Fibroblast of skin of right biceps (primary cell): ENCODE data around the gene COL18A1.
"Not testable (repeated sequence)": the region's sequence is repeated elsewhere in the genome, so short reads cannot be mapped to it uniquely, and the experiment has no call there.

Experiments
- DNase-seq: peaks from one replicate; pipeline ENCODE4 v3.0.0-alpha.2; 2013

The COL18A1 gene

DNA sequence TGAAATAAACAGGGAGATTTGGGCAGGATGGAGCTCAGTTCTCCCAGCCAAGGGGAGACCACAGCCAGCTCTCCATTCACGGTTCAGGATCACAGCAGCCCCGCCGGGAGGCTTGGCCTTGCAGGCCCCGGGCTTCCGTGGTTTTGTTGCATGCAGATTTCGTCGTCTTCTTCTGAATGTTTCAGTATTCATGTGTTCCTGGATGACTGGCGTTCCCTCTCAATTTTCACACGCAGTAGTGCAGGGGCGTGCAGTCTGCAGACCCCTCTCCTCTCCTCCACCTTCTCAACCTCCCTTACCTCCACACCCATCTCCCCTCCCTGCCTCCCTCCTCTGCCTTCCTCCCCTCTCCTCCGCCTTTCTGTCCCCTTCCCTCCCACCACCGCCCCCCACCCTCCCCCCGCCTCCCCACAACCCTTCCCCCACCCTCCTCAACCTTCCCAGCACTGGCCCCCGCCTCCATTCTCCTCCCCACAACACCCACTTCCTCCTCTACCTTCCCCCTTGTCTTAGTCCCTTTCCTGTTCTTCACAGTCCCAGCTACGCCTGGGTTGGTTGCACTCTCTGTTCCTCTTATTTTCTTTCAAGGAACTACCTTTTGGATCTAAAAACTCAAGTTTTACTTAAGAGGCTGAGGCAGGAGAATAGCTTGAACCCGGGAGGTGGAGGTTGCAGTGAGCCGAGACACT, 145.7 kb downstream of the COL18A1 start:
- DNase-seq = no peak

DNA sequence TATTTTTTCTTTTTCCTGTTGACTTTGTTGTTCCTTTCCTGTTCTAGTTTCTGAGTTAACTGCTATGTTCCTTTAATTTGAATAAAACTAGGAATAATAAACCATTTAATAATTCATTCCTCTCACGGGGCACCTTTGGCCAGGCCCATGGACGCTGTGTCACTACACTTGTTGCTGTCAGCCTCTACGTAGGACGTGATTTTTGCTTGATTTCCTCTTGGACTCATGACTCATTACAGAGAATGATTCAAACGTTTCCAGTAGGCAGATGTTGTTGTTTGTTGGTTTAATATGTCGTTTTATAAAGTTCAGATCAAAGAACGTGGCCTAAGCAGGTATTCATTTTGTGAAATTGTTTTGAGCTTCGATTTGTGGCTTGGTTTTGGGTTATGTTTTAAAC, 146.4 kb downstream of the COL18A1 start:
- peak; percentile 59 for DNase-seq

DNA sequence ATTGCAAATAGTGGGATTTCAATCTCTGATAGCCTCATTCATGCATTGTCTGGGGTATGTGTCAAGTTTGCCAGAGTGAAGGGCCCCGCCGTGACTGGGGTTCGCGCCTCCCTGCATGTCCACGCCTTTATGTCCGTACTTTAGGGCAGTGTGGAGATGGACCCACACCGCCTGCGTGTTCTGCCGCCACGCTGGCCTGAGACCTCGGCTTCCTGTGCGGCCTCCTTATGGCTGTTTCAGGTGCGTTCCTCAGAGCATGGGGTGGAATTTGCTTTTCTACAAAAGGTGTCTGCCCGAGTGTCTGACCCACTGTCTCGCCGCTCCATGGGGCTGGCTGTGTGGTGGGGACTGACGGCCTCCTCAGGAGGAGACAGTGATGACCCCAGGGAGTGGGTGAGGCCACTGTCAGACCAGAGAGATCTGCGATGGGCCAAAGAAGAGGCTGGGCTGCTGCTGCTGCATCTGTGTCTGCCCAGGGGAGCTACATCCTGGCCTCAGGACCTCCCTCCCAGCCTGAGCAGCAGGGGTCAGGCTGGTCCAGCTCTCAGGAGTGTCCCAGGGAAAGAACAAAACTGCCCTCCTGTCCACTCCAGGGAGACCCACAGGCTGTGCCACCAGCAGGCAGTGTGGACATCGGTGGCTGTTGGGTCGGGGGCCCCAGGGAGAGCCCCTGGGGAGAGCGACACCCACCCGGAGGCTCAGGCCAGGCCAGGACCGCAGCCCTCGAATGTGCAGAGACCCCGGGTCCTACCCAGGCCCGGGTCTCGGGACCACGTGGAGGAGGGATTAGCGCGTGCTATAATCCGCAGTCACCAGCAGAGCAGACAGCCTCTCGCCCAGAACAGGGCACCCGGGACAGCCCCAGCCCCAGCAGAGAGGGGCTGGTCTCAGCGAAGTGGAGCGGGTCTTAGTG, 147.1 kb downstream of the COL18A1 start:
- DNase-seq = no peak

DNA sequence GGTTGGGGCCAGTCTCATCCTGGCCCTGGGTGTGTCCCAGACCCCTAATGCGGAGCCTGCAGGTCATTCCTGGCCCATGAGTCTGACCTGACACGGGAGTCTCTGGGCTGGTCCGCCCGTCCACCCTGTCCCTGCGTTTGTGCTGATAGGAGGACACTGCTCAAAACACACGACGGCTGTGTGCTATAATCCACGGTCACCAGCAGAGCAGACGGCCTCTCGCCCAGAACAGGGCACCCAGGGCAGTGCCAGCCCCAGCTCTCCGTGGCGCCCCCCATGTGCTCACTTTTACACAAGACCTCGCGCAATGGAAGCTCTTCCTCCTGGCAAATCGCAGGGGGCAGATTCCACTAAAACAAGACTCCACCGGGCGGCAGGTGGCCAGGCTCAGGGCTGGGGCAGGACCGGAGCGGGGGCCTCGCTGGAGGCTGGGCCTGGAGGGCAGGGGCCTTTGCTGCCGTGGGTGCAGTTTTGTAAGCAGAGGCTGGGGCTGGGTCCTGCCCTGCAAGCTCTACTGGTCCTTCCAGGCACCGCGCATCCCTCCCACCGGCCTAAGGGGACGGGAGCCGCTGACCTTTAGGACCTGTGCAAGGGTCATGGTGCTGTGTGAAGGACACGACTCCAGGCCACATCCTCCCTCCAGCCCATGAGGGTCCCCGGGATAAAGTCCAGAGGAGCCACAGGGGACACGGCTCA, 147.9 kb downstream of the COL18A1 start:
- no peak for DNase-seq

DNA sequence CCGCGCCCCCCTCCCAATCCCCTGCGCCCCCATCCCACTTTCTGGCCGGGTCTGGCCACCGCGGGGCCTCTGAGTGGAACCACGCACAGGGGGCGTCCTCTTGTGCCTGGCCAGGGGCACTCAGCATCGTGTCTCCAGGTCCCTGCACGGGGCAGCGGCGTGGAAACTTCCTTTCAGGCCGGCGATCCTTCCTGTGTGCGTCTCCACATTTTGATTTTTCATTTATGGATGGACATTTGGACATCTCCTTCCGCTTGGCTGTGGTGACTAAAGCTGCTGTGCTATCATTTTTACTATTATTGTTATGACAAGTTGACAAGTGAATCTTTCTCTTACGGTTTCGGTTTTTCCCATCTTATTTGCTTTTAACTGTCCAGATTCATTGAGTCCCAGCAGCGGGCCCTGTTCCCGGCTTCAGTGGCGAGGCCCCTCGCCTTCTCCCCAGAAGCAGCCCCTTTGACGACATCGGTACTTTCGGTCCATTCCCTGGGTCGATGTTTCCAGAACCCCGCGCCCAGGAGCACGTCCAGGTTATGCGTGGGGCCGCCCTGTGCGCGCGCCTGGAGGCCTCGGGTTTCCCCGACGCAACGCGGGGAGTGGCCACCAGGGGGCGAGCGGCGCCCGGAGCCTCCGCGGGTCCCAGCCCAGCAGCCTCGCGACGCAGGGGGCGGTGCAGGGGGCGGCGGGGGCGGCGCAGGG, 149.7 kb downstream of the COL18A1 start:
- peak; percentile 77 for DNase-seq

DNA sequence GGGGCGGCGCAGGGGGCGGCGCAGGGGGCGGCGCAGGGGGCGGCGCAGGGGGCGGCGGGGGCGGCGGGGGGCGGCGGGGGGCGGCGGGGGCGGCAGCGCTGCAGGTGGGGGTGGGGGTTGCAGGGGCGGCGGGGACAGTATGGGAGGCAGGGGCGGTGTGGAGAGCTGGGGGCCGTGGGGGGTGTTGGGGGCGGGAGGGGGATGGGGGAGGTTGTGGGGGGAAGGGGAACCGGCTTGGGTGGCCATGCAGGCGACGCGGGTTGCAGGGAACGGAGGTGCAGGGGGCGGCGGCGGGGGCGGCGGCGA, 150.2 kb downstream of the COL18A1 start:
- no peak for DNase-seq

DNA sequence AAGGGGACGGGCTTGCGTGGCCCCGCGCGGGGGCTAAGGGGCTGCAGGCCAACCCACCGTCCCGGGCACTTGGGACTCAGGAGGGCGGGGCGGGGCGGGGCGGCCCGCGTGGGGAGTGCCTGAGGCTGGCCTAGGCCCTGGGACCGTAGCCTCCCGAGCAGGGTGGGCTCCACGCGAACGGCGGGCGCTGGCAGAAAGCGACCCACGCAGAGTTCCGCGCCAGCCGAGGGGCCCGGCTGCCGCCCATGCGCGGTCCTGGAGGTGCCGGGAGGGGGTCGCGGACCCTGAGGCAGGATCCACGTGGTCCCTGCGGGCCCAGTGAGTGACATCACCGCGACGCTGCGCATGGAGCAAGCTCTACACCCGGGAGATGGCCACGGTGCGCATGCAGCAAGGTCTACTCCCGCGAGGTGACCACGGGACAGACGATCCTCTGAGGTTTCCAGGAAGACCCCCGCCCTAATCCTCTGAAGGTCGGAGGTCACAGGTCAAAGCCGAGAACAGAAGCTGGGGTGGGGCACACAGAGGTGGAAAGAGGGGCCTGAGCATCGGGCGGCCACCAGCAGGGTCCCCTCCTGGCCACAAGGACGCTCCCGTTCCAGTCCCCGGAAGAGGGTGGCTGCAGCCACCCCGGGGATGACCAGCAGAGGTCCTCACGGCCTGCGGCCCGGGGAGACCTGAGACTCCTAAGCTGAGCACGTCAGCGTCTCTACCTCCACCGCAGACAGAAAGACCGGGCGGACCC, 150.8 kb downstream of the COL18A1 start:
- peak; percentile 84 for DNase-seq

DNA sequence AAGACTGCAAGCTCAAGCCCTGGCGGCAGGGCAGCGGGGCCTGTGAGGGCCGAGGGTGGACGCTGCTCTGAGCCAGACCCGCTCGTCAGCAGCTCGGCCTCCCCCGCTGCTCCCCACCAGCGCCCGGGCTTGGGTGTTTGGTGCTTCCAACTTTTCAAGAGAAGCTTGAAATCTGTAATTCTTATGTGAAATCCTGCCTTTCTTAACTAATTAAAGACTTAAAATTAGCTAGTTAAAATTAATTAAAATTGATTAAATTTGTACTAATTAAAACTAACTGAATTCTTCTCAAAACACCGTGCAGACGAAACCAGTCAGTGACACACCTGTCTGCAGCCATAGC, 151.3 kb downstream of the COL18A1 start:
- DNase-seq = no peak

DNA sequence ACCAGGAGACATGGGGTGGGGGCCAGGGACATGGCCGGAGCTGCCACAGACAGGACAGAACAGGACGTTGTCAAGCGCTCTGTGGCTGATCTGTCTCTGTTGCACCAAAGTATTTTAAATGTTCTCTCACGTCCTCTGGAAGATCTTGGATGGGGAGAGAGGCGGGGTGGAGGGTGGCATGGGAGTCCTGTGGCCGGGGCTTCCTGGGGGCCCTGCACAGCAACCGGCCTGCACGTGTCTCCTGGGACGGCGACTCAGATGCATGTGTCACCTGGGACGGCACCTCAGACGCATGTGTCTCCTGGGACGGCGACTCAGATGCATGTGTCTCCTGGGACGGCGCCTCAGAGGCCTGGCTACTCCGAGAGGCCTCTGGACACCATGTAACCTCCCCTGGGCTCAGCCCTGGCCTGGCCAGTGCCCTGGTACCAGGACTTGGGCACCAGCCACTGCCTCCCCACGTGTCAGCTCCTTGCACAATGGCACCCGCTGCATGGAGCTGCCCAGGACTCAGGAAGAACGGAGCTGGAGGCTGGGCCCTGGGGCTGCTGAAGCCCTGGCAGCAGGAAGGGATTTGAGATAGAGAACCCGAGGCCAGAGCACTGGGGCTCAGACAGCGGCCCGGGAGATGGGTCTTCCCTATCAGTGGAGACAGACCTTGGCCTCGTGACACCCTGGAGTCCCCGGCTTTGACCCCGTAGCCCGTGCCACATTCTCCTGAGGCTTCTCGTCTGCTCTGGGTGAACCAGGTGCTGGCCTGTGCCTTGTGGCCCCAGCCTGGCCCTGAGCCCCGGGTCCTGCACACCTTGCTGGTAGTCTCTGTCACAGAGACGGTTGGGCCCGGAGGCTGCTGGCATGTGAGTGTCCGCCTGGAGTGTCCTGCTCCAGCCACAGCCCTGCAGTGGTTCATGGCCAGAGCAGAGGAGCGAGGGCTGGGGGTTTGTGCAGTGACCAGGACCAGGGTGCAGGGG, 152.0 kb downstream of the COL18A1 start:
- DNase-seq = peak; percentile 16

DNA sequence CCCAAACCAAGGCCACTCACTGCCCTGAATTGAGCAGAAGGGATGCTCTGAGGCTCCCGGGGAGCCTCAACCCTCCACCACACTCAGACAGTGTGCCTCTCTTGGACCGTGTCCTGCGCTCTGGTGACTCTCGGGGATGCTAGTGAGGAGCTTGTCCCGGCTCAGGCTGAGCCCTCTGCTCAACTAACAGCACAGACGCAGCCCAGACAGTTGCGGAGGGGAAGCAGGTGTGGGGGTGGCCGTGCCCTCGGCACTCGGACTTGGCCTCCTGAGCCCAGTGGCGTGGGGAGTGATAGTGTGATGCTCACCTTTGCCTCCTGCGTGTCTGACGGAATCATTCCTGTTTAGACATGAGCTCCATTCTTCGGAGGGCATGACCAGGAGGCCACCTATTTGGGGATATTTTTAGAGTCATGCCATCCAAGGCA, 152.7 kb downstream of the COL18A1 start:
- no peak for DNase-seq

DNA sequence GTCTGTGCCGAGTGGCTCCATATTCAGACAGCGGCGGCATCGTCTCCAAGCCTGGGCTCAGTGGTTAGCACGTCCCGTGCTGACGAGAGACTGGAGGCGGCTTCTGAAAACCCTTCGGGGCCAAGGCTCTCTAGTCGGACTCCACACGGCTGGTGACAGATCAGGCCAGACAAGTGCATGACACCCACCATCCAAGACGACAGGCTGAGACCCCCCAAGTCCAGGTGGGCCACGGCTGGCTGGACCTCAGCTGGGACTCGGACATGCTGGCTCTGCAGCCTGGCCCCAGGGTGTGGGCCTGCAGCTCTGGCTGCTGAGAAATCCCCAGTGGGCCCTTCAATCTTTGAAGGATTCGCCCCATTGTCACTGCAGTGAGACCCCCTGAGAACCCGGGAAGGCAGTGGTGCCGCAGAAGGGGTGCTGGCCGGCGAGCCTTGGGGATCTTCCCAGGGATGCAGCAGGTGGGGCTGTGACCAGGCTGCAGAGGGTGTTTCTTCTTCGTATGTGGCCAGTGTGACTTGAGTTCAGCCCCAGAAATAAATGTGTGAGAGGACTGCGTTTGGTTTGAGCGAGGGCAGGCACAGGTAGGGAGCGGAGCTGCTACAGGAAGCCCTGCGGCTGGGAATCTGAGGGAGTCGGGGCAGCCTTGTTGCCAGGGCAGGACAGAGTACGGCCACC, 153.2 kb downstream of the COL18A1 start:
- no peak for DNase-seq

DNA sequence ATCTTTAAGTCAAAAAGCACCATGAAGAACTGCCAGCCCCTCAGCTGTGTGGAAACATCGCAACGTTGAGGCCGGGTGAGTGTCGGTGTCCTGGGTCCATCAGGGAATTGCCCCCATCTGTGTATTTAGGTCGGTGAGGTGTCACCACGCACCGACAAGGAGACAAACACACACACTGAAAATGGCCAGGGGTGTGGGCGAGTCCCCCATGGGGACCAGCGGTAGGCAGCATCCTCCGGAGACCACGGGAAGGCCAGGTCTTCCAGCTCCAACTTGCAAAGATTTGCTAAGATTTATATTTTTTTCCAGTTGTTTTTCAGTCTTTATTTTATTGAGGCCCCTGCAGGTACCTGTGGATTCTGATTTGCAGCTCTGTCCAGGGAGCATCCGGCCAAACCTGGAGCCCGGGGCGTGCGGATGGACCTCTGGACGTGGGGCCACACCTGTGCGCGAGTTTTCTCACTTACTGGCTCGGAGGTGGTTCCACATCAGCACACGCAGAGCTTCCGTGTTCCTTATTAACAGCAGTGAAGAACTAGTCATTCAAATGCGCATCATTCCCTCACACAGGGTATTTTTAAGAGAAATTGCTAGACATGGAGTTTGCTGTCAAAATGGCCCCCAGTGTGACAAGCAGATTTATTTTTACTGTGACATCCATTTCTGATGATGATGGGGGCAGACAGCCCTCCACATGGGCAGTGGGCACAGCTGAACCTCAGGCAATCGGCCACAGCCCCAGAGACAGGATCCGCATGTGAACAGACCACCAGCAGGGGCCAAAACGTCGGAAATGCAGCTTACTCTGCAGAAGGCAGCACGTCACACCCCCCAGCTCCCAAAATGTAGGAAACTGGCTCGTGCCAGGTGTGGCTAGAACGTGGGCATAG, 154.5 kb downstream of the COL18A1 start:
- DNase-seq = no peak

DNA sequence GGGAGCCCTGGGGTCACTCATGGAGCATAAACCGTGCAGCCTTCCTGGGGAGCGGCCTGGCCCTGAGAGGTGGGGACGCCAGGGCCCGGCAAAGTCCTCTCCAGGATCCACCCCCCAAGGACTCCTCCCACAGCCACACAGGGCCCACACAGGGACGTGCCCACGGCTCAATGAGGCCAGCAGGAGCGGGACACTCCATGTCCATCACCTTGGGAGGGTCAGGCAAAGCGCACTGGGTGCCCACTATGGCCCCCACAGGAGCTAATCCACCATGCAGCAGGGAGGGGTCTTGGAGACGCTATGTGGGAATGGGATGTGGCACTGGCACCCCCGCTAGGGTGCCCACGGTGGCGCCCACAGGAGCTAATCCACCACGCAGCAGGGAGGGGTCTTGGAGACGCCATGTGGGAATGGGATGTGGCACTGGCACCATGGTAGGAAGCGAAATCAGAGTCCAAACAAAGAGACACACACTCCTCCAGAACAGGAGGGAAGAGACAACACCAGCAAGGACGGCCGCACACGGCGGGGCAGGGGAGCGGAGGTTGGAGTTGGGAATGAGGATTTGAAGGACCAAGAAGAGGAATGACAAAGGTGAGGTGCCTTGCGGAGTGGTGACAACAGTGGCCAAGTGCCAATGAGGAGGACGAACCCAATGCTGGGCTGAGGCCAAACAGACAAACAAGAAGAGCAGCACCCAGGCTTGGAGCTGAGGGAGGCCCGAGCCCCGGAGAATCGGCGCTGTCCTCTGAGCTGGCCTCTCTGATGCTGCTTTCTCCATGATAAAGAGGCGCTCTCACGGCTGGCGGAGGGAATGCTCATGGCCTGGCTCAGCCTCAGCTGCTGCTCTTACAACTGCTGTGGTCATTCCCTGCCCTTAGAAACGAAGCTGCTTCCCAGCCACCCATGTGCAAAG, 155.4 kb downstream of the COL18A1 start:
- no peak for DNase-seq

DNA sequence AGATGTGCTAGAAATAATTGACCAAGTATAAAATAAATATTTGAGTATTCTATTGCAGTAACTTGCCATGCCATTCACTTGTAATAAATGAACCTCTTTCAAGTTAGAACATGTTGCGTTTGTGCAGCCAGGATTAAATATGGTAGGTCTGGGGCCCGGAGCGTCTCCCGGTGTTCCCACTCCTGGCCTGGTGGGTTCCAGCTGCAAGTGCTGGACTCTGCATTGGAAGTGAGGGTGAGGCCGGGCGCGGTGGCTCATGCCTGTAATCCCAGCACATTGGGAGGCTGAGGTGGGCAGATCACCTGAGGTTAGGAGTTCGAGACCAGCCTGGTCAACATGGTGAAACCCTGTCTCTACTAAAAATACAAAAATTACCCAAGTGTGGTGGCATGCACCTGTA, 156.3 kb downstream of the COL18A1 start:
- not testable (repeated sequence) for DNase-seq

DNA sequence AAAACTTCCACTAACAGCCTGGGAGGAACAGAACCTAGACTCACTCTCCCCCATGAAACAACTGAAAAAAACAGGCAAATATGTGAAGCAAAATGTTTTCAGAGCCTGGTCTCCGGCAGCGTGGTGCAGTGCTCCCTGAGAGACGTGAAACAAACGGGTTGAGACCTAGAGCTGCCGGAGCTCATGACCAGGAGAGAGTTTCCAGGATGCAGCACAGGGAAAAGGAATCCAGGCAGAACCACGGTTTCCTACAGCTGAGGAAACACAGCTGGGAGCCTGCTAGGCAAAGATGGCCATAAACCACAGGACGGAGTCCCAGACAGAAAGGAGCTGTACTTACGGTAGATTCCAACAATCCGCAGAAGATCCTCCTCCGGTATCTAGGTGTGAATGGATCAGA, 157.4 kb downstream of the COL18A1 start:
- no peak for DNase-seq

DNA sequence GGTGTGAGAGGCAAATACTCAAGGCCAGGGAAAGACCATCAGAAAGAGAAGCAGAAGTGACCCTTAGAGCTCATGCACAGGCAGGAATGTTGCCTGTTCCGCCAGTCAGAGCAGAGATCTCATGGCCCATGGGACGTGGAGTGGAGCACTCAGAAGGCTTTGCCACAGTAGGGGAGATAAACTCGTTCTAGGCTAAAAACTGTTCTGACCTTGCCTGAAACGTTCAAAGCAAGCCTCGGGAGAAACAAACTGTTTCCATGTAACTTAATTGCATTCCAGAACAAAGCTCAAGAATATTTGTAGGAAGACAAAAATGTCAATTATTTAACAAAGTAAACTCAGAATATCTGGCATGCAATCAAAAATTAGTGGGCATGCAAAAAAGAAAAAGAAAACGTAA, 158.0 kb downstream of the COL18A1 start:
- peak; percentile 26 for DNase-seq
